HG02885 (cell line): ENCODE results near the gene CERS4.
"Not testable (repeated sequence)": the region's sequence is repeated elsewhere in the genome, so short reads cannot be mapped to it uniquely, and the experiment has no call there.

ENCODE experiments used
- ATAC-seq: cut with Tn5 transposase; IDR thresholded peaks from one replicate; pipeline ENCODE4 v1.9.1; 2021; ENCODE audit warnings: mild to moderate bottlenecking; ENCODE audit not compliant: unreplicated experiment, poor library complexity

Gene CERS4

GRCh38 chr19:8240274-8241229 lies 31.4 kb downstream of the CERS4 start:
- no peak for ATAC-seq

- no peak for ATAC-seq
Measured at GRCh38 chr19:8241646-8242045, 32.5 kb downstream of the CERS4 start.

GRCh38 chr19:8242211-8242821 lies 33.1 kb downstream of the CERS4 start:
- ATAC-seq, result no peak

GRCh38 chr19:8243146-8243545 lies 34.0 kb downstream of the CERS4 start:
- ATAC-seq, result no peak

GRCh38 chr19:8244442-8244841 lies 35.3 kb downstream of the CERS4 start:
- no peak for ATAC-seq

GRCh38 chr19:8245869-8246835 lies 37.0 kb downstream of the CERS4 start:
- ATAC-seq, result no peak

- not testable (repeated sequence) for ATAC-seq
Measured at GRCh38 chr19:8247129-8247890, 38.1 kb downstream of the CERS4 start.

GRCh38 chr19:8248348-8249328 lies 39.5 kb downstream of the CERS4 start:
- ATAC-seq, result no peak

GRCh38 chr19:8250596-8250995 lies 41.4 kb downstream of the CERS4 start:
- no peak for ATAC-seq

- ATAC-seq, result no peak
Measured at GRCh38 chr19:8251025-8251472, 41.9 kb downstream of the CERS4 start.

GRCh38 chr19:8252922-8253589 lies 43.9 kb downstream of the CERS4 start:
- ATAC-seq, result no peak

GRCh38 chr19:8253678-8254077 lies 44.5 kb downstream of the CERS4 start:
- no peak for ATAC-seq

GRCh38 chr19:8254286-8255001 lies 45.3 kb downstream of the CERS4 start:
- ATAC-seq, result no peak

- ATAC-seq, result no peak
Measured at GRCh38 chr19:8255426-8256125, 46.4 kb downstream of the CERS4 start.

- no peak for ATAC-seq
Measured at GRCh38 chr19:8256276-8257051, 47.3 kb downstream of the CERS4 start.

- ATAC-seq, result no peak
Measured at GRCh38 chr19:8257052-8257443, 47.9 kb downstream of the CERS4 start.
